Body of pancreas (tissue), 4 donors: ENCODE measurements around the gene PRPF39.

Experiments used
- CTCF ChIP-seq, 7 experiments: fragments of 450-650 bp in 4 of 7; fragments of 200-600 bp in 3 of 7; sonication (generic) in 3 of 7; IDR thresholded peaks; one replicate each; pipeline ENCODE4 v1.5.1; 2016 to 2019; ENCODE audit warnings: antibody characterized with exemption in 7 of 7
- POLR2A ChIP-seq, 3 donors: fragments of 450-650 bp; IDR thresholded peaks; one replicate each; pipeline ENCODE4 v1.6.1; 2016; ENCODE audit warnings: antibody characterized with exemption in 3 of 3, mild to moderate bottlenecking in 2 of 3

GRCh38 chr14:45150386-45150890 is 66.5 kb downstream of the PRPF39 start:
- TF ChIP-seq CTCF (IDR thresholded peaks at IDR 0.05), result no peak
- TF ChIP-seq POLR2A (IDR thresholded peaks at IDR 0.05), result no peak
